Endodermal cell (in vitro differentiated cells): ENCODE results near the gene TTC22. TPM values are rescaled to one million over a fixed set of nuclear protein-coding genes. Genes with fewer than 3 reads are reported as not detected.
"Not testable (repeated sequence)": the region's sequence is repeated elsewhere in the genome, so short reads cannot be mapped to it uniquely, and the experiment has no call there.

Source experiments
- DNase-seq: peaks from one replicate; pipeline ENCODE4 v3.0.0-alpha.2; 2017
- H3K27ac ChIP-seq: 2 replicates; pipeline ENCODE4 v1.5.1; 2013; ENCODE audit warnings: mild to moderate bottlenecking, low read depth, low read length, moderate library complexity
- H3K27me3 ChIP-seq: 2 replicates; pipeline ENCODE4 v1.6.1; 2013; ENCODE audit warnings: mild to moderate bottlenecking, low read length, moderate library complexity; ENCODE audit not compliant: insufficient read depth, control insufficient read depth, poor library complexity, severe bottlenecking
- H3K36me3 ChIP-seq: 2 replicates; pipeline ENCODE4 v1.7.0; 2013; ENCODE audit warnings: mild to moderate bottlenecking, low read length, moderate library complexity; ENCODE audit not compliant: control insufficient read depth, insufficient read depth
- H3K4me1 ChIP-seq: one replicate; pipeline ENCODE4 v1.7.0; 2013; ENCODE audit warnings: low read length; ENCODE audit not compliant: control insufficient read depth, insufficient read depth
- H3K4me3 ChIP-seq: 2 replicates; pipeline ENCODE4 v1.5.1; 2013; ENCODE audit warnings: mild to moderate bottlenecking, low read length, moderate library complexity
- H3K9ac ChIP-seq: 2 replicates; pipeline ENCODE4 v1.6.1; 2013; ENCODE audit warnings: mild to moderate bottlenecking, low read length, moderate library complexity; ENCODE audit not compliant: poor library complexity, severe bottlenecking; ENCODE audit errors: extremely low read depth
- H3K9me3 ChIP-seq: 2 replicates; pipeline ENCODE4 v1.6.1; 2013; ENCODE audit warnings: mild to moderate bottlenecking, low read length, moderate library complexity; ENCODE audit not compliant: control insufficient read depth
- H3K27ac Mint-ChIP-seq: 2 replicates; pipeline ENCODE4 v1.8.0; 2020; ENCODE audit warnings: mixed read lengths
- H3K27me3 Mint-ChIP-seq: 2 replicates; pipeline ENCODE4 v1.8.0; 2021; ENCODE audit warnings: mild to moderate bottlenecking, mixed read lengths; ENCODE audit not compliant: insufficient read depth
- H3K36me3 Mint-ChIP-seq: 2 replicates; pipeline ENCODE4 v1.8.0; 2020; ENCODE audit warnings: low read depth, mixed read lengths
- H3K4me1 Mint-ChIP-seq: 2 replicates; pipeline ENCODE4 v1.8.0; 2020; ENCODE audit warnings: mixed read lengths
- H3K4me3 Mint-ChIP-seq: 2 replicates; pipeline ENCODE4 v1.8.0; 2020; ENCODE audit warnings: mild to moderate bottlenecking, moderate library complexity, mixed read lengths
- H3K9me3 Mint-ChIP-seq: 2 replicates; pipeline ENCODE4 v1.8.0; 2020; ENCODE audit warnings: mild to moderate bottlenecking, mixed read lengths
- CTCF ChIP-seq: fragments of 200-600 bp; sonication (generic); conservative IDR thresholded peaks from 2 replicates; pipeline ENCODE4 v1.5.0; 2021; ENCODE audit warnings: antibody characterized with exemption, mild to moderate bottlenecking
- WGBS, 2 experiments: methylation state at CpG; one replicate each; pipeline versions ENCODE4 v1.1.5 to v1.1.7; 2013; ENCODE audit warnings: missing lambda C conversion rate in 2 of 2, mixed read lengths in 1 of 2; ENCODE audit not compliant: insufficient coverage in 1 of 2, insufficient read length in 1 of 2; 5-methylcytosine and 5-hydroxymethylcytosine counted together
- total RNA-seq, 2 donors: library from RNA; stranded (reverse); fragmentation: NEBNext Ultra II Directional in 1 of 2; extraction: Animal tissue kit (Norgen Biotek cat#: 25700) in 1 of 2; gene quantifications; 2 replicates in 1 of 2; 3 replicates in 1 of 2; pipeline ENCODE4 v1.2.1, GENCODE V29; 2021

The TTC22 gene
- total RNA-seq, 2 donors from 2014 or later, result 0.44 to 0.53 TPM

DNA sequence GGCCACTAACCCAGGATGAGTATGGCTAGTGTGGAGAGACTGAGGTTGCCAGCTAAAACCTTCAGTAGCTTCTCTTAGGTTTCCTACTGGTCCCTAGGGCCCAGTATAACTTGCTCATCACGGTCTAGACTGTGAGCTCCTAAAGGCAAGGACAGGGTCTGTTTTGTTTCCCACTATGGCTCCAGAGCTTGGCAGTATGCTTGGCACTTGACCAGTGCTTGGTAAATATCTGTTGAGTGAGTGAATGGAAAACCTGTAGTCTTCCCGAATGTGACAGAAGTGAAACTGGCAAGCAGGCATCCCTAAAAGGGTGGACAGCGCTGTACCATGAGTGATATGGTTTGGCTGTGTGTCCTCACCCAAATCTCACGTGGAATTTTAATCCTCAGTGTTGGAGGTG is 23.7 kb downstream of the TTC22 start:
- Mint-ChIP-seq H3K27ac (no peak overlapping the region), H3K9me3 (no peaks in the 10 kb centered on the region), H3K4me3 (no peak overlapping the region), H3K4me1 (peaks cover 11% of the 10 kb centered on the region), H3K36me3 (no peaks in the 10 kb centered on the region), H3K27me3 (peaks cover 45% of the 10 kb centered on the region)
- Histone ChIP-seq H3K9ac (no peak overlapping the region), H3K27me3 (peaks cover 30% of the 10 kb centered on the region), H3K4me3 (no peak overlapping the region), H3K9me3 (no peaks in the 10 kb centered on the region), H3K4me1 (no peaks in the 10 kb centered on the region), H3K36me3 (no peaks in the 10 kb centered on the region), H3K27ac (no peak overlapping the region)
- TF ChIP-seq CTCF, result no peak
- no peak for DNase-seq
- WGBS, 2 experiments, result 87 to 95% methylated on average over 4 of the region's 4 CpGs

- H3K4me3 ChIP-seq, result no peak overlapping the region
- TF ChIP-seq CTCF, result no peak
- H3K27me3 Mint-ChIP-seq, result peaks cover 41% of the 10 kb centered on the region
- WGBS, 2 experiments, result 81 to 100% methylated on average over 2 to 4 of the region's 4 CpGs
- H3K9me3 ChIP-seq, result no peaks in the 10 kb centered on the region
- no peak overlapping the region for H3K27ac Mint-ChIP-seq
- no peak overlapping the region for H3K27ac ChIP-seq
- H3K9me3 Mint-ChIP-seq, result no peaks in the 10 kb centered on the region
- no peak for DNase-seq
- H3K36me3 Mint-ChIP-seq, result no peaks in the 10 kb centered on the region
- H3K4me3 Mint-ChIP-seq, result no peak overlapping the region
- H3K36me3 ChIP-seq, result no peaks in the 10 kb centered on the region
- H3K4me1 Mint-ChIP-seq, result peaks cover 11% of the 10 kb centered on the region
- H3K9ac ChIP-seq, result no peak overlapping the region
- peaks cover 26% of the 10 kb centered on the region for H3K27me3 ChIP-seq
- H3K4me1 ChIP-seq, result no peaks in the 10 kb centered on the region
Observed at GRCh38 chr1:54777011-54777410, 24.1 kb downstream of the TTC22 start.

DNA sequence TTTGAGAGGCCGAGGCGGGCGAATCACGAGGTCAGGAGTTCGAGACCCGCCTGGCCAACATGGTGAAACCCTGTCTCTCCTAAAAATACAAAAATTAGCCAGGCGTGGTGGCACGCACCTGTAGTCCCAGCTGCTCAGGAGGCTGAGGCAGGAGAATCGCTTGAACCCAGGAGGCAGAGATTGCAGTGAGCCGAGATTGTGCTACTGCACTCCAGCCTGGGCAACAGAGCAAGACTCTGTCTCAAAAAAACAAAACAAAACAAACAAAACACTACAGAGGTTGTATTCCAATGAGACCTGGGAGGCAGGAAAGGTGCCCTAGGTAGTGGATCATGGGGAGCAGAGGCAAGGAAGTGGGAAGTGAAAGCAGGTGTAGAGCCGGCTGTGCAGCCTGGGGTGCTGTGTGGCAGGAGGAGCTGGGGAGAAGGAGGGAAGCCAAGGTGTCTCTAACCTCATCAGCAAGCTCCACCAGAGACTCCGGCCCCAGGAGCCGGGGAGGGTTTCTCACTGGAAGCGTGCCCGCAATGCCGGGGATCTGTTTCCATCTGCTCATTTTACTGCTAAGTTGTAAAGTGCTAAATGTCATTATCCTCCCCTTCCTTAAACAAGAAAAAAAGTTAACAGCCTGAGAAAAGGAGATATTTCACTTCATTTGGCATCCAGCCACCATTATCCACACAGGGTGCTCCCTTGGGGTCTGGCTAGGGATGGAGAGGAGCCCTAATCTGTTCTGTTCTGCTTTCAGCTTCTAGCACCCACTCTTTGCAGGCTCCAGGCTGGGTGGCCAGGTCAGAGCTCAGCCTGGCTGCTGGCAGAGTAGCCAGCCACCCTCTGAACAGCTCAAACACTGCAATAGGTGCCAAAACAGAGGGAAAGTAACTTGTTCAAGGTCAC is 25.0 kb downstream of the TTC22 start:
- 91 to 93% methylated on average over 11 to 16 of the region's 16 CpGs for WGBS, 2 experiments
- not testable (repeated sequence) for H3K4me3 Mint-ChIP-seq, H3K9ac ChIP-seq, DNase-seq, H3K4me3 ChIP-seq, H3K36me3 Mint-ChIP-seq, H3K9me3 Mint-ChIP-seq, H3K4me1 ChIP-seq, H3K27ac Mint-ChIP-seq, H3K36me3 ChIP-seq, H3K27ac ChIP-seq, H3K9me3 ChIP-seq
- Mint-ChIP-seq H3K4me1 (peaks cover 11% of the 10 kb centered on the region), H3K27me3 (peaks cover 34% of the 10 kb centered on the region)
- peaks cover 17% of the 10 kb centered on the region for H3K27me3 ChIP-seq
